Fibroblast of skin of abdomen (primary cell): ENCODE results near the gene SETD6.

Source experiments
- DNase-seq: peaks from one replicate; pipeline ENCODE4 v3.0.0-alpha.2; 2013

The SETD6 gene

DNA sequence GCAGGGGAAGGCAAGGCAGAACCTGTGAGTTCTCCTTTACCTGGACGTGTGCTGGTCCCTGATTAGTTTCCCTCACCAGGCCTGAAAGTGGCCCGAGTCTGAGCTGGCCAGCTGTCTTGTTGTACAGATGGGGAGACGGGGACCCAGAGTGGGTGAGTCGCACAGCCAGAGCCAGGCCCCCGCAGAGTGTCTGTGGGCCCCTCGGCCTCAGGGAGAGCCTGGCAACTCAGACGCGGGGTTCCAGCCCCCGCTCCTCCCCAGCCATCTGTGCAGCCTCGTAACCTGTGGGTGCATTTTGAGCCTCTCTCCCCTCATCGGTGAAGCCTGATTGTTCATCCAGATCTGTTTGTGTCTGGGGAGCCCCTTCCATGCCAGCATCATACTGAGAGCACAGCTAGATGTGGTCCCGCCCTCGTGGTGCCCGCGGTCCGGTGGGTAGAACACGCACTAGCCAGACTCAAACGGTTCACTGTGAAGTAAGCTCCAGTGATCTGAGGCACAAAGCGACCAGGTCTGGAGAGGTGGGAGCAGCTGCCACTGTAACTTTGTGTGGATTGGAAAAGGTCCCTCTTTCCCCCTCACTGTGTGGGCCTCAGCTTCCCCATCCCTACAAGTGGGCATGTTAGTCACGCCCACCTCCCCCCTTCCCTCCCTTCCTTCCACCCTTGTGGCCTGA is 21.4 kb upstream of the SETD6 start:
- no peak for DNase-seq

DNA sequence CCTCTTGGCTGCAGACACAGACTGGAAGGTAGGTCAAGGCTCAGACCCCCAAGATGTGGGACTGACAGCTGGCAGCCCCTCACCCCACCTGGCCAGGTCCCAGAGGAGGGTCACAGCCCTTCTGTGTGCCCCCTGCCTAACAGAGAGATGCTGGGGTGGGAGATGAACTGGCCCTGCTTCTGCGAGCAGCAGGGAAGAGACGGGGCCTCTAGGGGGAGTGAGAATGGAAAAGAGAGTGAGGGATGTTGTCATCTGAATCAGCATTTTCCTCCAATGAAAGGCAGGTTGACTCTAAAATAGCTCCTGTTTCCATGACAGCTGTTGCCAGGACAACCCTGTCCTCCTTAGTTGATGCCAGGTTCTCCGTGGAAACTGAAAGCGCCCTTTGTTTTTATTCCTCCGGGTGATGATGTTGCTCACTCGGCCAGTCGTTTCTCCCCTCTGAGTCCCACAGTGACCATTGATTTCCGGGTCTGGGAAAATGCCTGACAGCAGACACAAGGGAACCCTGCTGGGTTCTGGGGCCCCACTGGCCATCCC is 20.3 kb upstream of the SETD6 start:
- peak; percentile 90 for DNase-seq

GRCh38 chr16:58495521-58496331 is 19.6 kb upstream of the SETD6 start:
- DNase-seq = no peak

- DNase-seq = no peak
These were observed 17.8 kb upstream of the SETD6 start for GRCh38 chr16:58497468-58497867.

GRCh38 chr16:58497935-58498334 is 17.4 kb upstream of the SETD6 start:
- no peak for DNase-seq

DNA sequence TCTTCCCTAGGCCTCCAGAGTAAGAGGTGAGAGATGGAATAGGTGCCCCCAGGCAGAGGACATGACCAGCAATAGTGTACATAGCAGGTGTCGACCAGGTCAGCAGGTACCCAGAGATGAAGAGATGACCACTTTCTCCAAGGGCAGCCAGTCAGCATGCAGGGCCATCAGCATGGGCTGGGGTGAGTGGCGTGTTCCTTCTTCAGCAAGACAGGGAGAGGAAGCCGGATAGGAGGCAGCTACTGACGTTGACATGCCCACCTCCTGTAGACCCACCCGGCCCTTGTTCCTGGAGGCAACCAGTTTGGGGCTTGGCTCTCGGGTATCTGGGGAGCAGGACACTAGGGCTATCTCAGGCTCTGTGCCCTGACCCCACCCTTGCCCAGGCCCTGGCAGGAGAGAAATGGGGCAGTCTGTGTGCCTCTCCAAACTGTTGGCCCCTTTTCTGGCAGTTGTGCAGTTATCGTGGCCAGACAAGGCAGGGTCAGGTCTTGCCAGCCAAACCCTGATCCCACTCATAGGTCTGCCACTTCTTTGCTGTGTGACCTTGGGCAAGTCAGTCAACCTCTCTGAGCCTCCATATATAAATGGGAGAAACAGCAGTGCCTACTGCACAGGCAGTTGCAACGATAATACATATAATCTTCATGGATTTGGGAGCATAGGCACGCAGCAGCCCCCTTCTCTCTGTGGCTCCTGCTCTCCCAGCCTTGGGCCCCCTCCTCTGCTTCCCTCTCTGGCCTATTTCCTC is 16.8 kb upstream of the SETD6 start:
- no peak for DNase-seq

DNA sequence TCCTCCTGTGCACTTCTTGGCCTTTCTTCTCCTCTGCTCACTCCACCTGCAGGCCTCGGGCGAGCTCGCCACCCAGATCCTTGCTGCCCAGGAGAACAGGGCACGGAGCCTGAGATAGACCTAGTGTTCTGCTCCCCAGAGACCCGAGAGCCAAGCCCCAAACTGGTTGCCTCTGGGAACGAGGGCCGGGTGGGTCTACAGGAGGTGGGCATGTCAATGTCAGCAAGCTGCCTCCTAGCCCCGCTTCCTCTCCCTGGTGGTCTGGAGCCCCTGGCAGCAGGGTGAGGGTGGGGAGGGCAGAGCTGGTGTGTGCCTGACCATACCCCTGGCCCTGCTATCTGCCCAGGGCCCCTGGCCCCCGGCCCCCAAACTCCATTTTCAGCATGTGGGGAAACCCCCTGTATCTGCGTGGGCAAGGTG is 16.2 kb upstream of the SETD6 start:
- no peak for DNase-seq

DNA sequence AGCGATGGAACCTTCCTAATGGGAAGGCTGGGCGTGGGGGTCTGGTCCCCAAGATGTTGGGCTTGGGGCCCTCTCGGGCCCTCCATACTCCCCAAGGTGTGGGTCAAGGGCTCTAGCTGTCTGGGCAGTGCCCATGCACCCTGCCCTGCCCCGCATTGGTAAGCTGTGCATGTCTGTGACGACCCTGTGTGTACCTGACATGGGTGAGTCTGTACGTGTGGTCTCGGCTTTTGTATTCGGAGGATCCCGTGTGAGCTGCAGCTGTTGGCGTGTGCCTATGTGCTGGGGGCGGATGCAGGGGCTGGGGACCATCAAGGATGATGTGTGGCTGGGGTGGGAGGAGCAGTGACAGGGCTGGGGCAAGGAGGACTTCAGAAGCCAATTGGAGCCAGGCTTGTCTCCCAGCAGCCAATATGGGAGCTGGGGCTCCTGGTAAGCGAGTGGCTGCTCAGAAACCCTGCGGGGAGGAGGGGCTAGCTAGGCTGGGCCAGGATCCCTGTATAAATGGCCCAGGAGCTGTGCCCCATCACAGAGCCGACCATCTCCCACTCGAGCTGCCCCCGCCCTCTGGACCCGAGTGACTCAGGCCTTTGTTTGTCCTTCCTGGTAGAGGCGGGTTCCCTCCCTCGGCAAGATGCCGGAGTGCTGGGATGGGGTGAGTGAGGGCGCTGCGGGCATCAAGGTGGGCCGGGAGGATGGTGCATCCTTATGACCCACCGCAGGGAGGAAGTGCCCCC is 15.5 kb upstream of the SETD6 start, which contains the start of gene NDRG4:
TSS of gene NDRG4 (plus strand) at position 529 of the 737 bp plus-strand sequence. CDS start at position 635, 106 bp downstream.
- peak; percentile 88 for DNase-seq

- DNase-seq = no peak
These were observed 14.7 kb upstream of the SETD6 start for GRCh38 chr16:58500430-58501241.

DNA sequence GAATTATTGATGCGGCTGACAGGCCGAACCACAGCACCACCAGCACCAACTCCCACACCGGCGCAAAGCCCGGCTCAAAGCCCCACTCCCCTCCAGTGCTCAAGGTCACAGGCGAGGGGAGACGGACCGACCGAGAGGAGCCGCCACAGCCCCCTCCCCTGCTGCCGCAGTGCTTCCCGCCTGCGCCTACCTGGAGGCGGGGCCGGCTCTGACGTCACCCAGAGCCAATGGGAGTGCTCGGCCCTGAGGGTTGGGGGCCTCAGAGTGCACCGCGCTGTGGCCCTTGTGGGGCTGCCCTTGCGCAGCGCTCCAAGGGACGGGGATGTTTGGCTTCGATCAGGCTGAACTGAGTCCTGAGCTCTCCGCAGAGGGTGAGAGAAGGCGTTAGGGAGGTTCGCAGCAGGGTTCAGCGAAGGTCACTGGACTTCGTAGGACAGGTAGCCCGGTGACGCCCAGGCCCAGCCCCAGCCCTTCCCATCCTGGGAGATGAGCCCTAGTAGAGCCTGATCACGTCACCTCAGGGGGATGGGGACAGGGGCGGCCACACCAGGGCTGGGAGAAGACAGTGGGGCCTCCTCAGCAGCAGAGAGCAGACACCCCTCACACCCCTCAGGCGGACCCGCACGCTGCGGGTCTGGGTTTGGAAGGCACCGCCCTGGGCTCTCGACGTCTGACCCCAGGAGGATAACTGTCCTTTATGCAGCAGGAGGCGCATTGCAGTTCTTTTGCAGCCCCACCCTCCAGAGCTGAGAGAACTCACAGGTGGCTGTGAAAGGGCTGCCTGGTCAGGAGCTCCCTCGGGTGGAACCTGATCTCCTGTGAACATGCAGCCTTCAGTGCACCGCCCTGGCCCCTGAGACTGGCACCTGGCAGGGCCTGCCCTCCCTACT is 13.8 kb upstream of the SETD6 start:
- DNase-seq = no peak

DNA sequence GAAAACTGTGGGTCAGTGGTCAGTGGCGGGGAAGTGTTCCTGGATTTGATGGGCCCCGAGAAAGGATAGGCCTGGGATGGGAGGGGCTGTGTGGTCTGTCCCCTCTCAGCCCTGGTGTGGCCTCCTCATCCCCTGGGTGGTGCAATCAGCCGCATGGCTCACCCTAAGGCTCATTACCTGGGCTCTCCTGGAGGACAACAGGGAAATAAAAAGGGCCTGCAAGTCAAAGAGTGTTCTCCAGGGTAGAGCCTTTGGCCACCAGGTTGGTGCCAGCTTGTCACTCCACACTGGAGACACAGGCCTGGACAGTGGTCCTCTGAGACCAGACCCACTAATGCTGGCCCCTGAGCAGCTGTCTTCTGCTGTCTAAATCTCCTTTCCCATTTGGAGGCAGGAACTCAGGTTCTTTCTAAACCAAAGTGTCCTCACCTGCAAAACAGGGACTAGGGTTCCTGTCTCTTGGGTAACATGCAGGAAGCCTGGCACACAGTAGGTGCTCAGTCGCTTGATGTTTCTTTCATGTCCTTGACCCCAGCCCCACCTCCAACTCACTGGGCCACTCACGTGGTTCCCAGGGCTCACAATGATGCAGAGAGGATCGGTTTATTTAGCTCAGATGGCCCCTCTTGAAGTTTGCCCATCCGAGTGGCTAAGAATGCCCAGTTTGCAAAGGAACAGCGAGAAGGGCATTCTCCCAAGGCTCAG is 12.9 kb upstream of the SETD6 start:
- DNase-seq = no peak

DNA sequence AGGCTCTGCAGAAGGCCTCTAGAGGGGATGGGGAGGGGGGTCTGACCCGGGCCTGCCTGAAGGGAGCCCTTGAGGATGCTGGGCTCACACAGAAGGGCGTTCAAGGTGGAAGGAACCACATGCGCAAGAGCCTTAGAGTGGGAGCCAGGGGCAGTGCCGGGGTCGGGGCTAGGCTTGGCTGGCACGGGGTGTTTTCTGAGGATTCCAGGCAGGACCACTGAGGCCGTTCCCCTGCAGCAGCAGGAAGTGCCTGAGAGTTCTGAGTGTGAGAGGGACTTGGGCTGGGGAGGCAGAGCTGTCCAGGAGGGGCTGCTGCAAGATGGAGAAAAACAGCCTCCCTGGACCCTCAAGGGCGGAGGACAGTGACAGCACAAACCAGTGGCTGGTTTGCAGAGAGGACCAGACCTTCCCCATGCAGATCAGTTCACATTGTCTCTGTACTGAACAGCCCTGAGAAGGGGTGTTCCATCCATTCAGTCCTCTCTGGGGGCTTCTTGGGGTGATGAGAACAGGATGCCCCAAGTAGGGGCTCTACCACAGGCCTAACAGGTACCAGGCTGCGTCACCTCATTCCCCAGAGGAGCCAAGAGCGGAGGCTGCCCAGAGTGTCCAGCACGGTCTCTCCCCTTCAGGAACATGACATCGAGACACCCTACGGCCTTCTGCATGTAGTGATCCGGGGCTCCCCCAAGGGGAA is 12.0 kb upstream of the SETD6 start:
- no peak for DNase-seq

GRCh38 chr16:58503863-58504688 is 11.2 kb upstream of the SETD6 start:
- DNase-seq = no peak

DNA sequence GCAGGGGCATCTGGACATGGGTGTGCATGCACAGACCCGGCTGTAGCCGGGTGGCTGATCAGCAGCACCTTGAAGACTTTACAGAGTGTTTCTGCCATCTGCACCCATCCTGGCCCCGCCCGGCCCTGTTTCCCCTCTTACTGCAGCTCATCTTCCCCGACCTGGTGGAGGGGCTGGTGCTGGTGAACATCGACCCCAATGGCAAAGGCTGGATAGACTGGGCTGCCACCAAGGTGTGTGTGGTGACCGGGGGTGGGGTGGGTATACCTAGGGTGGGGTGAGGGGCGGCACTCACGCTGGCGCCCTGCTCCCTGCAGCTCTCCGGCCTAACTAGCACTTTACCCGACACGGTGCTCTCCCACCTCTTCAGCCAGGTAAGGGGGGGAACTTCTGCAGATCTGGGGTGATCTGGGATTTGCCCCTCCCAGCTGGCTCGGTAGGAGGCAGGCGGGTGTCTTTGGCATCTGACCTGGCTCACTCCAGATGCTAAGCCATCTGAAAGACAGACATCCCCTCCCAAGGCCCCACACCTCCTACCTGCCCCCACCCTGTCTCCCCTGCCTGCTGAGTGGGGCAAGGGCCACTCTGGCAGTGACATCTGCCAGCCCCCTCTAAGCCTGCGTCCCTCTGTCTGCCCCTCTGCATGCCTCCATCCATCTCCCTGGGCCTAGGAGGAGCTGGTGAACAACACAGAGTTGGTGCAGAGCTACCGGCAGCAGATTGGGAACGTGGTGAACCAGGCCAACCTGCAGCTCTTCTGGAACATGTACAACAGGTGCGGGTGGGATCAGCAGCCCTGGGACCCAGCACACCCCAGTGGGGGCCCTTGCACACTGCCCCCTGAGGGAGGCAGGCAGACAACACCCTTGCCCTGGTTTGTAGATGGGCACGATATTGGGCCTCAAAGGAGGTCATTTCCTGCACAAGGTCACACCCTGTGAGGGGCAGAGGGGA is 8.8 kb upstream of the SETD6 start:
- no peak for DNase-seq

DNA sequence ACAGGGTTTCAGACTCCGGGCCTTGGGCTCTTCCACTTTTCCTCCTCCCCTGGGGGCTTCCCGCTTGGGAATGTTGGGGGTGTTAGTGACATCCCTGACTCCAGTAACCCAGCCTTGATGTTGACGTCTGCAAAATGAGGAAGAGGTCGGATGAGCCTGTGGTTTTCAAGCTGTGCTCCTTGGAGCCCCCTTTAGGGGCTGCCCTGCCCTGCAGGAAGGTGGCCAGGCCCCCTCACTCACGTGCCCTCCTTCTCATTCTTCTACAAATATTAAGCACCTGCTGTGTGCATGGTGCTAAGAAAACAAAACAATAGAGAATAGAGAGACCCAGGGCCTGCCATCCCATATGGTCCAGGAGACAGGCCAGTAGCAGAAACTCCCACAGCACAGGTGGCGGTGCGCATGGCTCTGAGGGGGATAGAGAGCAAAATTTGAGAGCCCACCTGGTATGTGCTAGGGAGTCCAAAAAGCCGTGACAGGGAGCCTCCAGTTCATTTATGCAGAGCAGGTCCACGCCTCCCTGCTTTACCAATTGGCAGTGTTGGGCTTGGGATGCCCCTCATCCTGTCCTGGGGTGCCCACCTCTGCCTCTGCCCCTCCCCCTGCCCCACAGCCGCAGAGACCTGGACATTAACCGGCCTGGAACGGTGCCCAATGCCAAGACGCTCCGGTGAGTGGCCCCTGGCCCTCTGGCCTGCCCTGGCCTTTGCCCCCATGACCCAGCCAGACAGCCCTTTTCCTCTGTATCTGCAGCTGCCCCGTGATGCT is 7.9 kb upstream of the SETD6 start:
- no peak for DNase-seq
